GM19468 (cell line): ENCODE measurements around the gene CD274.
"Not testable (repeated sequence)": the region's sequence is repeated elsewhere in the genome, so short reads cannot be mapped to it uniquely, and the experiment has no call there.

Experiments
- ATAC-seq: cut with Tn5 transposase; IDR thresholded peaks from one replicate; pipeline ENCODE4 v1.9.1; 2021; ENCODE audit warnings: mild to moderate bottlenecking, moderate library complexity, moderate number of reproducible peaks; ENCODE audit not compliant: unreplicated experiment; ENCODE audit errors: extremely low read depth

CD274 gene

DNA sequence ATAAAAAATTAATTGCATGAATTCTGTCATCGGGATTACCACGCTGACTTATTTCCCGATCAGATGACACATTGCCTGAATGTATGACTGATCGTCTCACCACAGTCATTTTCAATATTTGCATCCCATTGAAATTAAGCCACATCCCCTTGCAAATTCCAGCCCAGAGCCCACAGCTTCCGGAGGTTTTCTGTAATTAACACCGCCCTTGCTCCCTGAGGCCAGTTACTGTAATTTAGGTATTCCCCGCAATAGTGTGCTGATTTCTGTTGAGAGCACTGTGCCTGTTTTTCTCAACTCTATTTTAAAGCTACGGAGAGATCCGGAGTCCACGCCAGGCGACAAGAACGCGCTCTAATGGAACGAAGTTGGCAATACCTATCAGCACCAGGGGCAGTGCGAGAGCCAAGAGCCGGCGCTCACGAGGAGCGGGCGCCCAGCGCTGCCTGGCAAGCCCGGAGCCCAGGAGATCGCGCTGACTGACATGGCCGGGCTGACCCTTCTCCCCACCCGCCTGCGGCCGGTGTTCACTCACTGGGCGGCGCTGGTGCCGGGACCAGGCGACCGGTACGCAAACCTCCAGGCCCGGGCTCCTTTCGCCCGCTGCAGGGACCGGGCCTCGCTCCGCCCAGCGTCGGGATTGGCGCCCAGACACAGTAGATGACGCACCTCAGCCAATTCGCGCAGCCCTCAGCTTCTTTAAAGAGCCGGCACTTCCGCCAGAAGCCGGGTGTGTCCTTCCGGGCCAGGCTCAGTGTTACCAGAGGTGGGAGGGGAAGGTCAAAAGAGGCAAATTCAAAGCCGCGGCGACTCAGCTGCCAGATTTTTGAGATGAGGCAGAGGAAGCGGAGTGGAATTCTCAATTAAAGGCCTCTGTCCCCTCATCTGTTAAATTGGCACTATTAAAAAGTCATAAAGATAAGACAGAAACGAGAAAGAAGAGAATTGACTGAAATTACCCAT is 12.8 kb upstream of the CD274 start, which contains the start of gene PLGRKT:
Gene PLGRKT, minus strand, starts transcription at position 672 of the 963 bp plus-strand sequence. CDS start 5,948 bp downstream, outside the sequence.
- peak; percentile 74 for ATAC-seq

GRCh38 chr9:5438301-5439162 is 11.8 kb upstream of the CD274 start:
- peak; percentile 51 for ATAC-seq

GRCh38 chr9:5440426-5440825 is 9.9 kb upstream of the CD274 start:
- ATAC-seq = no peak

DNA sequence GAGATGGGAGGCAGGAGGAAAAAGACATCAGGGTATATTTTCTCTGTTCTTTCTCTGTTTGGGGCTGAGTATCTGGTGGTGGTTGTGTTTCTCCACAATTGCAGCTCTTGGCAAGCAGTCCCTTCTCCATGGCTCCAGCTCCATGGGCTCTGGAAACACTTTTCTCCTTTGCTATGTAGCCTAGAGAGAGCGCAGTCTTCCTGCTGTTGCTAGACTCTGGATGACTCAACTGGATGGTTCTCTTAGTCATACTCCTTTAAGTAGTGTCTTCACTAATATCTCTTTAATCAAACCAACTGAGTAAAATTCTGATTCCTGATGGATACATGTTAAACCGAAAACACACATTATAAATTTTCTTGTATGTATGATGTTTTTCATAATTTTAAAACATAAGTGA is 9.3 kb upstream of the CD274 start:
- no peak for ATAC-seq

DNA sequence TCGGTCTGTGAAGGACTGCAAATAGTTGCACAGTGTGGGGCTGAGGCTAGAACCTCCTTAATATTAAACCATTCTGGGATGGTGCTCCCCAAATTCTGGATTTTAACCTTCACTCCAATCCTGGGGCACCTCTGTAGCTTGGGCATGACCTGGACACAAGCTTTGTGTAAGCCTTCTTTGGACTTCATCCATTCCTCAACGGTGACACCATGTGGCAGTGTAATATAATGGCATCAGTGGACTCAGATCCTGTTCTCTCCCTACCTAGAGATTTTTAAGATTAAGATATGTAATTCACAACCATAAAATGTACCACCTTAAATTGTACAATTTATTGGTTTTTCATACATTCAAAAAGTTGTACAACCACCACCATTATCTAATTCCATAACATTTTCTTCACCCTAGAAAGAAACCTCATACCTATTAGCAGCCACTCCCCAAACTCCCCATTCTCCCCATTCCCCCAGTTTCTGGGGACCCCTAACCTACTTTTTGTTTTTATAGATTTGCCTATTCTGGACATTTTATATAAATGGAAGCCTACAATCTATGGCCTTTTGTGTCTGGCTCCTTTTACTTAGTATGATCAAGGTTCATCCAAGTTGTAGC is 7.8 kb upstream of the CD274 start:
- ATAC-seq = no peak

GRCh38 chr9:5443850-5444249 is 6.5 kb upstream of the CD274 start:
- no peak for ATAC-seq

GRCh38 chr9:5445096-5445495 is 5.2 kb upstream of the CD274 start:
- not testable (repeated sequence) for ATAC-seq

DNA sequence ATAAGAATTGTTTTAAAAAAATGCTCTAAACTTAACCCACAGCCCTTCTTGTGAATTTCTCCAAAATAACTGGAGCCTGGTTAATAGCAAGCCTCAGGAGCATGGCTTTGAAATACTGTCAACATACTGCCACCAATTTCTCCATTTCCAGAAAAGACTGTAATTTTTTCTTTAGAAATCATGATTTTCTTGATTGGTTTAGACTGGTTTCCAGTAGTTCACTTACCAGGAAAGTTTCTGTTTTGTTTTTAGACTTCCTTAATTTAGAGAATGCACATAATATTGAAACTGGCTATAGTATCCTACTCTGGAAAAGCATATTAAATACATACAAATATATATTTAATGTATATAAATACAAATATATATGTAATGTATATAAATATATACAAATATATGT is 4.5 kb upstream of the CD274 start:
- no peak for ATAC-seq

GRCh38 chr9:5446451-5447236 is 3.7 kb upstream of the CD274 start:
- ATAC-seq = no peak

DNA sequence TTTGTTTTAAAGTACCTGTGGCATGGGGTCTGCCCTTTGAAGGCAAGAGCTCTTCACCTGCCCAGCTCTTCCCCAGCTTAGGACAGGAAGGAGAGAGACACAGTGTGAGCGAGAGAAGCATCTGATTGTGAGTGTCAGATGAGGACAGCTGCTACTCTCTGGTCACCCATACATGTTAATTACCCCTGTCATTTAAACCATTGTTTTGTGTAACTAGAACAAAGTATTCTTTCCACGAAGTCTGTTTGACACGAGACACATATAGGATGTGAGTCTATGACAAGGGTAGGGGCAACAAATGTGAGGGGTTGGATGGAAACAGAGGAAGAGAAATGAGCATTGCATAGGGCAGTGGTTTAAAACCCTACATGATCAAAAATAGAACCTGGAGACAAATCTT is 3.0 kb upstream of the CD274 start:
- no peak for ATAC-seq

DNA sequence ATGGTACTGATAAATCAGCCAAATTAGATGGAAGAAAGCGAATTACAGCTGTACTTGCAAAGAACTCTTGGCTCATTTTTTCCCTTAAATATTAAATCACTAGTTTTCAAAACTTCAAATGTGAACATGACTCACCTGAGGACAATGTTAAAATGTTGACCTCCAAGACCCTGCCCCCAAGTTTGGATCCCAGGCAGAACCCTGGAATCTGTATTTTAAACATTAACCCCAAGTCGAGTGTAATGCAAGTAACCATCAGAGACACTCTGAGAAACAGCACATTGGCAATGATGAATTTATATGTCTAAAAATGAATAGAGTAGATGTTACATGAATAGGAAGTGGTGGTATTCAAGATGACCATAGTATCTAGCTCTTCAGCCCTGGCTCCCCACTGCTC is 2.3 kb upstream of the CD274 start:
- ATAC-seq = no peak

DNA sequence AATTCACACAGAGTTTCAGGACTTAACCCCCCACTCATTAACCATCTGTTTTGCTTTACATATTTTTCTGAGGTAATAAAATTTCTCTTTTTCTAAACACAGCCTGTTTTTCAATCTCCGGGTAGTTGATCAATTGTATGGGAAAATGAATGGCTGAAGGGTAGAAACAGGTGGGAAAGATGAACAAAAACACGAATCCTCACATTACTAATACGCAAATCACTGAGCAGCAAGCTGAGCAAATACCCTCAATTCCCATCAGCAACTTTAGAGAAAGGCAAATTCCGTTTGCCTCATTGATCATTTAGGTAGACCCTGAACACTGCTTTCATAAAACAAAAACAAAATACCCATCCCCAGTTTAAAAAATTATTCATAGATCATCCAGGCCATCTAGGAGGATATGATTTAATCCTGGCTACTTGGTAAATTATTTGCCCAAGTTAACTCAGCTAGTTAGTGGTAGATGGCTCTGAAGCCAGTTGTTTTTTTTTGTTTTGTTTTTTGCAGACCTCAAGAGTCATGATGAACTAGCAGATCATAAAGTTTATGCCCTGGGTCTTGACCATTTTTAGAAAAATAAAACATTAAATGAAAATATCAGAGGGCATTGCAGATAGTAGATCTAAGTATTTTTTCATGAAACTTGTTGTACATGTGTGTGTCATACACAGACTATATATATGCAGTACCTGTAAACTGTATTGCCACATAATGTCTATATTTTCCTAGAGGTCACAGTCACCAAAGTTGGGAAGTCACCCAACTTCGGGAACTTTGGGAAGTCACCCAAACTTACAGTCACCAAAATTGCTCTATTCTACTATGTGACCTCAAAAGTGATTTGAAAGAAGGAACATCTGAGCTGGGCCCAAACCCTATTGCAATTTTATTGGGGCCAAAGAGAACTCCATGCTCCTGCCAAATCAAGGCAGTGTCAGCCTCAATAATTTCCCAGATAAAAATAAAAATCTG is 1.6 kb upstream of the CD274 start:
- no peak for ATAC-seq

DNA sequence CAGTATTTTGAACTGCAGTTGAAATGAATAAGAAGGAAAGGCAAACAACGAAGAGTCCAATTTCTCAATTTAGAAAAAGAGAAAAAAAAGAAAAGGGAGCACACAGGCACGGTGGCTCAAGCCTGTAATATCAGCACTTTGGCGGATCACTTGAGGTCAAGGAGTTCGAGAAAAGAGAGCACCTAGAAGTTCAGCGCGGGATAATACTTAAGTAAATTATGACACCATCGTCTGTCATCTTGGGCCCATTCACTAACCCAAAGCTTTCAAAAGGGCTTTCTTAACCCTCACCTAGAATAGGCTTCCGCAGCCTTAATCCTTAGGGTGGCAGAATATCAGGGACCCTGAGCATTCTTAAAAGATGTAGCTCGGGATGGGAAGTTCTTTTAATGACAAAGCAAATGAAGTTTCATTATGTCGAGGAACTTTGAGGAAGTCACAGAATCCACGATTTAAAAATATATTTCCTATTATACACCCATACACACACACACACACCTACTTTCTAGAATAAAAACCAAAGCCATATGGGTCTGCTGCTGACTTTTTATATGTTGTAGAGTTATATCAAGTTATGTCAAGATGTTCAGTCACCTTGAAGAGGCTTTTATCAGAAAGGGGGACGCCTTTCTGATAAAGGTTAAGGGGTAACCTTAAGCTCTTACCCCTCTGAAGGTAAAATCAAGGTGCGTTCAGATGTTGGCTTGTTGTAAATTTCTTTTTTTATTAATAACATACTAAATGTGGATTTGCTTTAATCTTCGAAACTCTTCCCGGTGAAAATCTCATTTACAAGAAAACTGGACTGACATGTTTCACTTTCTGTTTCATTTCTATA is 602 bp upstream of the CD274 start:
- no peak for ATAC-seq

DNA sequence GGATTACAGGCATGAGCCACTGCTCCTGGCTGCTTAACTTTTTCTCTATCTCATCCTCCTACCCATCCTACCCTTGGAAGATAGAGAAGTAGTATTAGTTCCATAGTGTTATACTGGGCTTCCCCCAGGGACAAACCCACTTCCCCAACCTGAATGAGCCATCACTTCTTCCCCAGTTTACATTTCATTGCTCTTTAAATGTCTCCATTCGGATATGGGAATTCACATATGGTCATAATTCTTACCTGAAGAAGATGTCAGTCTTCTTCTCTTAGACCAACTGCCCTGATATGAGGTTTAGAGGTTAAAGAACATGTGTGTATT is 1.9 kb downstream of the CD274 start:
- no peak for ATAC-seq

DNA sequence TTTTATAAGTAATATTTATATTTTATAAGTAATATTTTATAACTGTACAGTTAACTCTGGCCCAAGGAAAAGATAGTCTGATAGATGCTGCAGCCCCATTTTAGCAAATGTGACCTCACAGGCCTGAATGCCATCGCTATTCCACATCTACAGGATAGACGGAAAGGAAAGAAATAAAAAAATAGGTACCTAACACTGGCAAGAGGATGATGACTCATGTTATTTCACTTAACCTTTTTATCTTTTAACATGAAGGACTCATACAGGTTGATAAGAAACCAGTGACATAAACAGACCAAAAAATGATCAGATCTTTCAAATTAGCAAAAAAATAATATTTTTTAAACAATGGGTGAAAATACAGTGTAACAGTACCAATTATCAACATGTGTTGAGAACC is 2.7 kb downstream of the CD274 start:
- no peak for ATAC-seq

DNA sequence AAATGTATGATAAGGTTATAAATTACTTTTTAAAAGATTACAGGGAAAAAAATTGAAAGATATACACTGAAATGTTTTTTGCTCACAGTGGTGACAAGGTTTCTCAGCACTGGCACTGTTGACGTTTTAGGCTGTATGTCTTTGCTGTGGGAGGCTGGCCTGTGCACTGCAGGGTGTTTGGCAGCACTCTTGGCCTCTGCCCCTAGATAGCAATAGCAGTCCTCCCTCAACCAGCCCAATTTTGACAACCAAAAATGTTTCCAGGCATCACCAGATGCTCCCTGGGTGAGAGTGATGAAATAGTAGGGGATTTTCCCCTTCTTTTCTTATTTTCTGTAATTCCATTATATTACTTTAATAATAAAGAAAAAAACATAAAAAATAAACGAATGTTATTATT is 3.3 kb downstream of the CD274 start:
- no peak for ATAC-seq

DNA sequence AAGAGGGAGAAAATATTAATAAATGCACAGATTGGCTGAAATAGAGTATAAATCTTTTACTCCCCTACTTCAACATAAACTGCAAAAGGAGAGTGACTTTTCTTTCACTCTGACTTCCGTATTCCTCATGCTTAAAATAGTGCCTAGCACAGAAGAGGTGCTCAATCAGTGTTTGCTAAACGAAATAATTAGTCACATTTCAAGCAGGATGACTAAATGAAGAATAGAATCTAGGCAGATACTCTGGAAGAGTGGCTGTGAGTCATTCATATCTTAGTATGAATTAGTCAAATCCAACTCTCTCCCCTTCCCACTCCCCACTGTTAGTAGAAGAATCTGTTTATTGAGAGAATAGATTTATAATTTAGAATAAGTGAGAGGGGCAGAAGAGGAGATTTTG is 4.8 kb downstream of the CD274 start:
- ATAC-seq = no peak

- ATAC-seq = no peak
Measured at GRCh38 chr9:5459289-5459829, 9.0 kb downstream of the CD274 start.
